Glomerular visceral epithelial cell (primary cell): ENCODE measurements around the gene AHR.

Source experiments
- DNase-seq: peaks from one replicate; pipeline ENCODE4 v3.0.0-alpha.2; 2016; ENCODE audit errors: extremely low spot score

Gene AHR

DNA sequence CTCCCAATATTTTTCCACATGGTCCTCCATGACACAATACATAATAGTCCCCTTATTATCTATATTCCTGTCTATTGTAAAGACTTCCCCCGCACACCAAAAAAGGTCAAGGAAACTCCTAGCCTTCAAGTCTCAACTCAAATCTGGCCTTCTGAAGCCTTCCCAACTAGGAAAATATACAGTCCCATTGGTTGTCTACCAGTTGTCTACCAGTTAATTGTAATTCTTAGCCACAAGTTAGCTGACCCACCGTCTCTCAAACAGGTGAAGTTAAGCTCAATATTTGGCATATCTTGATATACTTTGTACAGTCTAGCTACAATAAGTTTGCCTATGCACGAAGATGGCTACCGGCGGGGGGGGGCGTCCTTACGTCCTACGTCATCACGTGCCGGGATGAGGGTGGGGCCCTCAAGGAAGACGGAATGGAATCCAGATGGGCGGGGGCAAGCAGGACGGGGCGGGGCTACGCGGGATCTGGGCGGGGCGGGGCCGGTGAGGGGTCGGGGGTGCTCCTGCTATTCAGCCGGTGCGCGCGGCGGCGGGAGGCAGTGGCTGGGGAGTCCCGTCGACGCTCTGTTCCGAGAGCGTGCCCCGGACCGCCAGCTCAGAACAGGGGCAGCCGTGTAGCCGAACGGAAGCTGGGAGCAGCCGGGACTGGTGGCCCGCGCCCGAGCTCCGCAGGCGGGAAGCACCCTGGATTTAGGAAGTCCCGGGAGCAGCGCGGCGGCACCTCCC is at the start of gene AHR:
AHR (plus strand) TSS at position 551 of the 738 bp plus-strand sequence. CDS start 613 bp downstream, outside the sequence.
- DNase-seq: peak; percentile 93

DNA sequence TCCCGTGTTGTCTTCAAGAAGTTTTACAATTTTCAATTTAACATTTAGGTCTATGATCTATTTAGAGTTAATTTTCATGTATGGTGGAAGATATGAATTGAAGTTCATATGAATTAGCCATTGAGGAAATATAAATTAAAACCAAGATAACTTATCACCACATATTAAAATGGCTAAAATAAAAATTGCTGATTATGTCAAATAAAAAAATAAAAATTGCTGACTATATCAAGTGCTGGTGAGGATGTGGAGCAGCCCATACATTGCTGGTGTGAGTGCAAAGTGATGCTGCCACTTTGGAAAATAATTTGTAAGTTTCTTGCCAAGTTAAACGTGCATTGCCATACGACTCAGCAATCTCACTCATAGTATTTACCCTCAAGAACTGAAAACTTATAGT is 44.6 kb upstream of the AHR start:
- no peak for DNase-seq

DNA sequence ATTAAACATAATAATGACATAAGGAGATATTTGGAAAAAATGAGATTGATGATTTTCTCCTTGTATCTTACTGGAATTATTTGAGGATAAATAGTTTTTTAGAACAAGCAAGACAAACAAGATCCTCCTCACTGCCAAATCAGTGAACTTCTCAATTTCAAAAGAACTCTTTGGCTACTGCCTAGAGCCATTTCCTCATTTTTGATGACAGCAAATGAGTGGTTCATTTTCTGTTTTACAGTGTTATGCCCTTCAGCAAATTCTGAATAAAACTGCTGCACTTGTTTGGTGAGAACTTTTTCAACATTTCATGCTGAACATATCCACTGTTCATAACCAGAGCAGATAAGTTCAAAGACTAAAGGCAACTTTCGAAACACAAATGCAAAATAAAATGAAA is 42.5 kb upstream of the AHR start:
- DNase-seq: no peak

DNA sequence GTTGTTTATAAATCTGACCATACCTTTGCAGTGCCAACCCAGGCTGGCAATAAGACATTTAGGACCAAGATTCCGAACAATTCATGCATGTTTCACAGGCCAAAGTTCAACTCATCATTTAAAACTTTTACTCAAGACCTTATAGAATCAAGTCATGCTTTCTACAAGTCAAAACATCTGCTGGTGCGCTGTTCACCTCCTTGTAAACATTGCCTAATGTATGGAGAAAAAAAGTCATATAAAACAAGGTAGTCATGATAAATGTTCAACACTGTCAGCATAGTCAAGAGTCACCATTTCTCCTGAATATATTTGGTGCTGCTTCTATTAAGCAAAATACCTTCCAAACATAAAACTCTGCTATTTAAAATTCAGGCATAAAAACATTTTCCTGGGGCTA is 42.1 kb upstream of the AHR start:
- no peak for DNase-seq

DNA sequence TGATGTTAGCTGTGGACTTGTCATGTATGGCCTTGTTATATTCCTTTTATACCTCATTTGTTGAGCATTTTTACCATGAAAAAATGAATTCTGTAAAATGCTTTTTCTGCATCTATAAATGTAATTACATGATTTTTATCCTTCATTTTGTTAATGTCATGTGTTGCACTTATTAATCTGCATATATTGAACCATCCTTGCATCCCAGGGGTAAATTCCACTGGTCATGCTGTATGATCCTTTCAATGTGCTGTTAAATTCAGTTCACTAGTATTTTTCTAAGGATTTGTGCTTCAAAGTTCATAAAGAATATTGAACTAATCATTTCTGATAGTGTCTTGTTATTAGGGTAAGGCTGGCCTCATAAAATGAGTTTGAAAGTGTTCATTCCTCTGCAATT is 31.9 kb upstream of the AHR start:
- no peak for DNase-seq

DNA sequence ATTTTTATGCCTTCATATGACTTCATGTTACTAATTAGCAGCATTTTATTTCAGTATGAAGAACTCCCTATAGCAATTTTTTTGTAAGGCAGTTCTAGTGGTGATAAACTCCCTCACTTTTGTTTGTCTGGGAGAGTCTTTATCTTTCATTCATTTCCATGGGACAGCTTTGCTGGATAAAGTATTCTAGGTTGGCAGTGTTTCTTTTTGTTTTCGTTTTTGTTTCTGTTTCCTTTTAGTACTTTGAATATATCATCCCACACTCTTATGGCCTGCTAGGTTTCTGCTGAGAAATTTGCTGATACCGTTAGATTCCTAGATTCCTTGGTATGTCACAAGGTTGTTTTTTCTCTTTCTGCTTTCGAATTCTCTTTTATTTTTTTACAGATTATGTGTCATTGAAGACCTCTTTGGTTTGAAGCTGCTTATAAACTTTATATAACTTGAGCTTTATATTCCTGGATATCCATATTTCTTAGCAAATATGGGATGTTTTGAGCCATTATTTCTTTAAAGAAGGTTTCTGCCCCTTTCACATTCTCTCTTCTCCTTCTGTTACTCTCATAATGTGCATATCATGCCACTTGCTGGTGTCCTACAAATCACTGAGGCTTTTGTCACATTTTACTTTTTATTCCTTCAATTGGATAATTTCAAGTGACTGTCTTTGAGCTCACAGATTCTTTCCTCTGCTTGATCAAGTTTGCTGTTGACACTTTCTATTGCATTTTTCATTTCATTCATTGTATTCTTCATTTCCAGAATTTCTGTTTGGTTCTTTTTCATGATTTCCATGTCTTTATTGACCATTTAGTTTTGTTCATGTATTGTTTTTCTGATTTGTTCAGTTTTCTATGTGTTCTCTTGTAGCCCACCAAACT is 28.9 kb upstream of the AHR start:
- no peak for DNase-seq

DNA sequence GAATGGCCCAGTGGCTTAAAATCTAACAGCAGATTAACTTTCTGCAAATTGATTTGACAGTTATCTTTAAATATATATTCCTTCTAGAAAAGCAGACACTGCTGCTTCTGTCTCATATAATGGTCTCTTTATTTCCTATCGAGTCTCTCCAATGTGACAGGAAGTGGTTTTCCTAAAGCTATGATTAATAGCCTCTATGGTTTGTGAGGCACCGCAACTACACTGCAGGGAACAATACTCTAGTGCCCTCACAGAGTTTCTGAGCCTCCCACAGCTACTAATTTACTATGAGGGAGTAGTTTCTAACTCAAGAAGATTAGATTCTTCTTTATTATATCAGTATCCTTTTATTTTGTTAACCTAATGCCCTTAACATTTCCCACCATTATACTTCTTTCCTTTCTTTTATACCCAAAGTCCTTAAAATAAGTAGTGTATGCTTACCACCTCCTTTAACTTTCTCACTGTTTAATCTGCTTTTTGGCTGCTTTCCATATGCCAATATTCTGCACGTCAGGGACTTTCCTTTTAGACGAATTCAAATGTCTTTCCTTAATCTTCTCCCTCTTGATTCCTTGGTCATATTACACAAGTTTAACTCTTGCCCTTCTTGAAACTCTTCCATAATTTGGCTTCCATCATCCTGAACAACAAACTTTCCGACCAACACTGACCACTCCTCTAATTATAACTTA is 23.8 kb upstream of the AHR start:
- peak; percentile 80 for DNase-seq

DNA sequence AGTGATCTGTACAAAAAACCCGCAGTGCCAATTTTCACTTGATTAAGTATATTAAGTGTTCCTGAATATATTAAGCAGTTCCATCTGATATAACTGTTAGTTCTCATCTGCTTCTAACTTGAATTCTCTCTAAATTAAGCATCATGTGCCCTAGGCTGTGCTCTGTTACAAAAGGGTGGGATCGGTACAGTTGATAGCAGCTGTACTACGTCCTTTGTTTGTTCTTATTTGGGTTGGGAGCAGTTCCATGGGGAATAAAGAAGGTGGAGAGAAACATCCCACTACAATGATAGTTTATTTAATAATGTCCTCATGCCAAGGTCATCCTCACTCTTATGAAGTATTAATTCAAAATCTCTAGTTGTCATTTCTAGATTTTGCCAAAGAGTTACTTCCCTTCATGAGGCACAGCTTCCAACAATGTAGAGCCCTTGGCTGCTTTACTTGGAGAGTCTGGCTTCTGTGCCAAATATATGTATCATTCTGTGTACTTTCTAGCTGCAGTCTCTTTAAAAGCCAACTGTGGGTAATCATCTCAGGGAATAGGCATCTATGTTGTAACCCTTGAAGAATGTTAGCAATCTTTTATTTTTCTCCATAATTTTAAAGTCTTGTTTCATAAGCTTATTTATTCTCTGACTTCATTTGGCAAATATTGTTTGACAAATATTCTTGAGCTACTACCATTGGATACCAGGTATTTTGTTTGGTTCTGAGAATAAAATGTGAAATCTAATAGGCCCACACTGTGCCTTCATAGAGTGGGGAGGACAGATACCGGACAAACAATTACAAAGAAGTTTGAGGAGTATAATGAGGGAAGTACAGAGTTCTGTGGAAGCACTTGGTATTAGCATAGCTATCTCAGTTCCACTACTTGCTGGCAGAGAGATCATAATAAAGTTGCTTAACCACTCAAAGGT is 22.4 kb upstream of the AHR start:
- DNase-seq: peak; percentile 80

DNA sequence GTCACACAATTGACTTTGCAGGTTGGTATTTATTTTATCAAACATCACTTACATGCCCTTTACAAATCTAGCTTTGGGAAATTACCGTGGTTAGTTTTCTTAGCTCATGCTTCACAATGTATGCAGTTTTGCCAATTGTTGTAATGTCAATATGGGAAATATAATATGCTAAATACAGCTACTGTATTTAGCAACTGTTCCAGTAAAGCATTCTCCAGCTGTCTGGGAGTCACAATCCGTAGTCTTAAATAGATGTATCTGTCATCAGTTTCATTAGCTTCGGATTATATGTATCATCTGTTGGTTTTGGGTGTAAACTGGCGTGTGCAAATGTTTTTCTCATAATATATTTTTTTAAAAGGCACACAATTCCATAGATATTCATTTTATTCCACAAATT is 19.4 kb upstream of the AHR start:
- DNase-seq: no peak

DNA sequence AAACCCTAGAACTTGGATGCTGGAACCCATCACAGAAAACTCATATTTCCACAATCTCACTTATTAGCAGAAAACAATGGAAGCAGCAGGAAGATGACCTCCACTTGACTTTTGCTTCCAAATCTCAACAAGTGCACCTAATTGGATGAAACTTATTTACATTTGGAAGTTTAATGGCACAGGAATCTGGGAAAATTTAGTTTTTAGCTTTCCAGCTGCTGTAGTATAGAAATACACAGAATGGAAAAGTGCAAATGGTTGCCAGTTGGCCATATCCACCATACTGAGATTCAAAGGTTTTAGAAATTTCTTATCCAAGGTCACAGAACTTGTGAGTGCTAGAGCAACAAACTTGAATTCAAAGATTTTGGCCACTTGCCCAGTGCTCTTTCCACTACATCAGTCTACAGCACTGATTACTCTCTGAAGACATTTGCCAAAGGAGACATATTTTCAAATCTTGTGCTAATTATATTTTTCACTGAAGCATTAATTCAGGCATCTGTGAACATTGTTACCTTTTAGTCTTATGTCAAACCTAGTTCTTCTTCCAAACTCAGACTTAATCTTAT is 9.3 kb upstream of the AHR start:
- DNase-seq: peak; percentile 18

DNA sequence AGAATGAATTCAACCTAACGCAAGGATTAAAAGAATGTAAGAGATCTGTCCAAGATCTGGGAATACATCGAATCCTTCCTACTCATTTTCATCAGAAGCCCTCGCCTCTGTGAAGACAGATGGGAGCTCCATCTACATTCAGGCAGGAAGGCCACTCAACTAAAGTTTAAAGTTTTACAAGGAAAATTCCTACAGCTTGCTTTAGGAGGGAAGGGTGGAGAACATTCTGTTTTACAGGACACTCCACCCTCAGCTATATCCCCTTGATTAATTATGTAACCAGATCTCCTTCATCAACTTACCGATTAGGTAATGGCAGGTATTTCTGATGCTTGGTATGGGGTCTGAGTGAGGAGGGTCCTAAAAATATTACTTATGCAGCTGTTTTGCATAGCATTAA is 5.6 kb upstream of the AHR start:
- DNase-seq: no peak

DNA sequence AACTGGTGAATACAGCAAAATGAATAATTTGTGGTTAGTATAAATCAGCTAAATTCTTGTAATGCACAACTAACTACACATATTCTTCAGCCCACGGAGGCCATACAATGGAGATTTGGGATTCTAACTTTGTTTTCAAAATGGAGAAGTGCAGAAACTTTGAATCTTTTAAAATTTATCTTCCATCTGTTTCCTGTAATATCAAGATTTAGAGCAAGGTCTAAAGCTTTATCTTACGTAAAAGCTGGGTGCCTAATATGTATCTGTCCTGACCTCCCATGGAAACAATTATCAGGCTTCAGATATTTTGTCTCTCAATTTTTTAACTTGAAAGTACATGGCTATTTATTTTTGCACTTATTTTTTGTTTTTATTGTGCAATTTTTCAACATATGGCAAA is 5.0 kb upstream of the AHR start:
- no peak for DNase-seq

DNA sequence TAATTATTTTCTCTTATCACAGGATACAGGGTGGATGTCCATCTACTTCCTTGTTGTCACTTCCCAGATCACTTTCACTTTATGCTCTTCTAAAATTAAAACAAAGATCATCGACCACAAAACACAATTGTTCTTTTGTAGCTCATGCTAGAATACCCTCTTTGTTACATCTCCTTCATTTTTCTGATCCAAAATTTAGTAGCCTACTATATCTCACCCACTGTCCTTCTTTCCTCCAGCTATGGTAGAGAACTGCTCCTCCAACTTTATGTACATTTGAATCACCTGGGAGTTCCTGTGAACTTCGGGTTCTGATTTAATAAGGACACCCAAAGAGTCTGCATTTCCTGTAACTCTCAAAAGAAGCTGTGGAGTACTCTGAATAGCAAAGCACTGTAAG is 1.2 kb upstream of the AHR start:
- no peak for DNase-seq

DNA sequence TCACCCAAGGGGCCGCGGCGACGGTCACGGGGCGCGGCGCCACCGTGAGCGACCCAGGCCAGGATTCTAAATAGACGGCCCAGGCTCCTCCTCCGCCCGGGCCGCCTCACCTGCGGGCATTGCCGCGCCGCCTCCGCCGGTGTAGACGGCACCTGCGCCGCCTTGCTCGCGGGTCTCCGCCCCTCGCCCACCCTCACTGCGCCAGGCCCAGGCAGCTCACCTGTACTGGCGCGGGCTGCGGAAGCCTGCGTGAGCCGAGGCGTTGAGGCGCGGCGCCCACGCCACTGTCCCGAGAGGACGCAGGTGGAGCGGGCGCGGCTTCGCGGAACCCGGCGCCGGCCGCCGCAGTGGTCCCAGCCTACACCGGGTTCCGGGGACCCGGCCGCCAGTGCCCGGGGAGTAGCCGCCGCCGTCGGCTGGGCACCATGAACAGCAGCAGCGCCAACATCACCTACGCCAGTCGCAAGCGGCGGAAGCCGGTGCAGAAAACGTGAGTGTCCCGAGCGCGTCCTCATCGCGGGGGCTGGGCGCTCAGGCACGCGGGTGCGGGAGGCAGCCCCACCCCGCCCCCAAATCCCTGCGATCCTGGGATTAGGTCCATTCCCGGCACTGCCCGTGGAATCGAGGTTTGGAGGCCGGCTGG is 509 bp downstream of the AHR start:
- DNase-seq: peak; percentile 41

DNA sequence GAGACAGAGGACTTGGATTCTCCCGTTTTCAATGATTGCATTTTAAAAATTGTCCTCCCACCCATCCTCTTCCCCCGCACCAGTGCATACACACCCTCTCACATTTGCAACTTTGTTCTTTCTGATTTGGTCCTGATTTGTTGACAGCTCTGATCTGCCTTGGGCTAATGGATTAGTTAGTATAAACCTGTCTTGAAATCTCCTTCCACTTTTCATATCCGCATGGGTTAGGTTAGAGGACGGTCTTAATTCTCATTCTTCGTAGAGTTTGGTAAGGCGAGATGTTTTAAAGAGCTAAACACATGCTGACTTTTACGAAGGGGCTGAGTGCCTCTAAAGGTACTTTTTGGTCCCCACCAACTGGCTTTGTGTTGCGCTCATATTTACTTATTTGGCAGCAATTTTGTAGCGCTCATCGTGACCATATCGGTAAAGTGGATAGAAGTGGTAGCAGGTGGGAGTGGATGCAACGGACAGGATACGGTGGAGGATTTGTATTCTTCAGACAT is 1.1 kb downstream of the AHR start:
- DNase-seq: peak; percentile 33

DNA sequence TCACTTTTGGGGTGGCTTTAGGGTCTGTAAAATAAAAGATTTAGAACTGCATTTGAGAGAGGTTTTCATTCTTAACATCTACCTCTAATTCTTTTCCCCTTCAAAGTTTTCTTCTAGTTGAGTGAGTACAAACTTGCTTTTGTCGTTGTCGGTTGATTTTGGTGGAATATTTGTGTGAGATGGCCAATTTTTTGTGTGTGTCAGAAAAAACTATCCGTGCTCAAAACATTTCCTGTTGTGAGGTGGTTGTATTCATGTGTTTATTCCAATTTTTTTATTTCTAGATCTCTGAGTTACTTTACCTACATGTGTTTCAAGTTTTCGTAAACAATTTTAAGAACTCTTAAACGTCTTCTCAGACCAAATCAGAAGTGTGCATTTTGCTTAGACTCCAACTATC is 1.6 kb downstream of the AHR start:
- no peak for DNase-seq

DNA sequence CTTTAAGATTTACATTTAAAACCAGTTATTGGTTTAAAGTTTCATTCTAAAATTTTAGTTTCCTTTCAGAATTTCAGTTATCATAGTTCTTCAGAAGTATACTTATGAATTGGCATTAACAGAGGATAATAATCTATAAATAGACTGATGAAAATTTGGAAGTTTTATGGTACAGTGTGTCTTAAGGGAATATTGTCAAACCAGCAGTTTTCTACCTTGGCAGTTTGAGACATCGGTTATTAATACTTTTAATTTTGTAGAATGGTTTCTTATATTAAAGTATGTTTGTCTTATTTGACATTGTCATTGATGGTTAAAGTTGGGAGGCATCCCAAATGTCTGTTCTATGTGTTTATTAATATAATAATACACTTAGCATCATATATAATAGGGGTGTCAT is 2.0 kb downstream of the AHR start:
- no peak for DNase-seq

DNA sequence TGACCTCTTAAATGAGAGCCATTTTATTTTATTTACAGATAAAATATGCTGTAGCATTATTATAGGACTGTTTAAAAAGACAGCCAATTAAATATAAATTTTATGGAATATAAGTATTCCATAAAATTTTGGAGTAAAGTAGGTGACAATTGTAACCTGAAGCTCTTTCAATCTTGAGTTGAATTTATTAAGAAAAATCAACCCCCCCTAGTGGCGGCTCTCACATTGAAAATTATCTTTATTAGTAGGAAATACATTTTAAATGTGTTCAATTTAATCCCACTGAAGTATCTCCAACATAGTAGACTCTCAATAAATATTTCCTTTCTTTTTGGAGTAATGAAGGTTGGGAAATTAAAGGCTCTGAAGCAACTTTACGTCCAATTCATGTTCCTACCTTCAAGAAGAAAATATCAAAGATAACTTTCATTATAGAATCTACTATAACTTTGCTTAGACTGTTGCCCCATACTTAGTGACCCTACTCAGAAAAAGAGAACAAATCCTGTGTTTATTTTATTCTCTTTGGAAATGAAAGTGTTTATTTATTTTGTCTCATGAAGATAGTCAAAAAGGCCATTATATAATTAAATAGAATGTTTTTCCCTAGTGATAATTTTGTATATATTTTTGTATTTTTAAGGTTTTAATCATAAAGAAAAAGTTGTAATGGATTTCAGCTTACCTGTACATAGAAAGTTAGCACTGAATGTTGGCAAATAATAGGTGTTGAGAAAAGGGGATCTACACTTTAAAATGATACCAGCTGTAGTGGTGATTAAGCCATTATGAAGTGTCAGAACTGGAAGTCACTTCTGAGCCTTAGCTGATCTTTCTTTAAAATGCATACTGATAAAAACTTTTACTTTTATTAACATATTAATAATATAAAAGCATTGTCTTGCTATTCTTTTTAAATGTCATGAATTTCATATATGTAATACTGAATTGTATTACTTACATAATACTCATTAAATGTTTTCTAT is 3.3 kb downstream of the AHR start:
- DNase-seq: peak; percentile 43

DNA sequence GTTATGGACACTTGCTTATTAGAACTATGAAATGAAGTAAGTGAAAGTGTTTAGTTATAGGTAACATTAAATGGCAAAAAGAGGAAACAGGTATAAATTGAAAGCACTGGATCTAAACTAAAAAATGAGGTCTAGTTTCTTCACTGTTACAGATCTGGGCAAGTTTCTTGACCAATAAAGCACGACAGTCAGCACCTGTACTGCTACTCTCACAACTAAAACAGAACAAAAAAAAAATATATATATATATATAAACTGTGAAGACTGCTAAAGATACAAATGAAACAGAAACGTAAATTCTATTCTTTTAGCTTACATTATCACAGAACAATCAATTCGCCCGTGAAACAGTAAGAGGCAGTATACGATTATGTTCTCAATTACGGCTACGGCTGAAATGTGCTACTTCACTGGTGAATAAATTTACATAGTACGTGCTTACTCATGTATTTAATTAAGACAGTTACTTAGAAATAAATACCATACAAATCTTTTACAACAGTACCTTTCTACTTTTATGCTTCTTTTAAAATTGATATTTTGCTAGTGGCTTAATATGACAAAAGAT is 4.2 kb downstream of the AHR start:
- DNase-seq: no peak
